Nephron progenitor cell (in vitro differentiated cells): Measurements from ENCODE around the gene GGN.
A peak's percentile ranks its signal among the peaks of the same experiment; 100 is the strongest.

Source experiments
- DNase-seq: peaks from one replicate; pipeline ENCODE4 v3.0.0; 2021
- H3K27ac Mint-ChIP-seq: 2 replicates; pipeline ENCODE4 v1.8.0; 2021; ENCODE audit warnings: mild to moderate bottlenecking, moderate library complexity, mixed read lengths
- H3K27me3 Mint-ChIP-seq: 2 replicates; pipeline ENCODE4 v1.8.0; 2021; ENCODE audit warnings: mild to moderate bottlenecking, low read depth, mixed read lengths; ENCODE audit not compliant: poor library complexity
- H3K36me3 Mint-ChIP-seq: 2 replicates; pipeline ENCODE4 v1.8.0; 2021; ENCODE audit warnings: low read depth, mixed read lengths
- H3K4me1 Mint-ChIP-seq: 2 replicates; pipeline ENCODE4 v1.8.0; 2021; ENCODE audit warnings: mixed read lengths
- H3K4me3 Mint-ChIP-seq: 2 replicates; pipeline ENCODE4 v1.8.0; 2021; ENCODE audit warnings: mild to moderate bottlenecking, moderate library complexity, mixed read lengths
- H3K9me3 Mint-ChIP-seq: 2 replicates; pipeline ENCODE4 v1.8.0; 2021; ENCODE audit warnings: mild to moderate bottlenecking, moderate library complexity, mixed read lengths
- TF ChIP-seq, protein P1 (sequence below): fragments of 200-600 bp; sonication (generic); IDR thresholded peaks from 2 replicates; pipeline ENCODE4 v1.5.0; 2021; ENCODE audit warnings: antibody characterized with exemption

Gene GGN

DNA sequence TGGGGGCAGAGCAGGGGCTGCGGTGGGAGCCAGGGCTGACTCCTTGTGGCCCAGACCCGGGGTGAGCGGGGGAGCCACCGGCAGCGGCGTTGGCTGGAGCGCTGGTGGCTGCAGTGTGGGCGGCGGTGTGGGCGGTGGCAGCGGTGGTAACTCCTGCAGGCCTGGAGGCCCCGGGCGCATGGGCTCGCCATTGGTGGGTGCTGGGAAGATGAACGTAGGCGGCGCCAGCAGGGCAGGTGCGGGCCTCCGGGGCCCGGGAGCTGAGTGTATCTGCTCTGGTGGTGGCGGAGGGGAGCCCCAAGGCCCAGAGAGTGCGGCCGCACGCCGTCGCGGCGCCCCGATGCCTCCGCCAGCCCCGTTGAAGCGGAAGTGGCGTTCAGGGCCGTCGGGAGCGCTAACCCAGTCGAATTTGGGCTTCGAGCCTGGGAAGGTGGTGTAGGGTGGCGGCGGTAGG is 2.0 kb downstream of the GGN start:
- peaks cover 21% of the 10 kb centered on the region for H3K4me1 Mint-ChIP-seq
- H3K9me3 Mint-ChIP-seq, result no peaks in the 10 kb centered on the region
- no peak overlapping the region for H3K27ac Mint-ChIP-seq
- DNase-seq, result no peak
- H3K4me3 Mint-ChIP-seq, result no peak overlapping the region
- TF ChIP-seq, protein P1, sequence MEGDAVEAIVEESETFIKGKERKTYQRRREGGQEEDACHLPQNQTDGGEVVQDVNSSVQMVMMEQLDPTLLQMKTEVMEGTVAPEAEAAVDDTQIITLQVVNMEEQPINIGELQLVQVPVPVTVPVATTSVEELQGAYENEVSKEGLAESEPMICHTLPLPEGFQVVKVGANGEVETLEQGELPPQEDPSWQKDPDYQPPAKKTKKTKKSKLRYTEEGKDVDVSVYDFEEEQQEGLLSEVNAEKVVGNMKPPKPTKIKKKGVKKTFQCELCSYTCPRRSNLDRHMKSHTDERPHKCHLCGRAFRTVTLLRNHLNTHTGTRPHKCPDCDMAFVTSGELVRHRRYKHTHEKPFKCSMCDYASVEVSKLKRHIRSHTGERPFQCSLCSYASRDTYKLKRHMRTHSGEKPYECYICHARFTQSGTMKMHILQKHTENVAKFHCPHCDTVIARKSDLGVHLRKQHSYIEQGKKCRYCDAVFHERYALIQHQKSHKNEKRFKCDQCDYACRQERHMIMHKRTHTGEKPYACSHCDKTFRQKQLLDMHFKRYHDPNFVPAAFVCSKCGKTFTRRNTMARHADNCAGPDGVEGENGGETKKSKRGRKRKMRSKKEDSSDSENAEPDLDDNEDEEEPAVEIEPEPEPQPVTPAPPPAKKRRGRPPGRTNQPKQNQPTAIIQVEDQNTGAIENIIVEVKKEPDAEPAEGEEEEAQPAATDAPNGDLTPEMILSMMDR, result no peak
- peaks cover 21% of the 10 kb centered on the region for H3K27me3 Mint-ChIP-seq
- peaks cover 45% of the 10 kb centered on the region for H3K36me3 Mint-ChIP-seq

DNA sequence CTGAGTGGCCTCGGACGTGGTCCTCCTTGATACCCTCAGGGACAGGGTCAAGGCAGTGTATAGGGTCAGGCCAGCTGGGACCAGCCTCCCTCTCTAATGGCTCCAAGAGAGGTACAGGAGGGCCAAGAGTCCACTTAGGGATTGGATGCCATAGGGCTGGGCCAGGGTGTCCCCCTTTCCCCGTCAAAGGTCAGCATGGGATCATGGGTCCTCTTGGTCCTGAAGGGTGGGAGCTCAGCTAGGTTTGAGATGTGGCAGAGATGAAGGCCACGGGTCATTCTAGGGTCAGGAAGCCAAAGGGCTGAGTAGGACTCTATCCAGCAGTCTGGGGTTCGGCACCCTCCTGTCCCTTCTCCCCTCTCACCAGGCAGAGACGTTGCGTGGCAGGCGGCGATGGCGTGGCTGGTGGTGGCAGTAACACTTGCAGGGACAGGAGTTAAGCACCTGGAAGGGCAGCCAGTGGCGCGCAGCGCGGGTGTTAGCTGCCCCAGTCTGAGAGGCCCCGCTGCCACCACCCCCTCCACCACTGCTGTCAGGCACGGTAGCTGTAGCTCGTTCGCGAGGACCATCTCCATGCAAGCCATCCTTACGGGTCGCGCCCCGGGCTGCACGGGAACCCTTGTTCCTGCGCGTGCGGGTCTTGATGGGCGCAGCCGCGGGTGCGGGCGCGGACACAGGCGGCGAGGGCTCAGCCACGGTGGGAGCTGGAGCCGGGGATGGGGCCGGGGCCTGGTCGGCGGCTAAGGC is 2.6 kb downstream of the GGN start:
- Mint-ChIP-seq H3K4me1 (peaks cover 17% of the 10 kb centered on the region), H3K36me3 (peaks cover 48% of the 10 kb centered on the region), H3K27ac (no peak overlapping the region), H3K27me3 (peaks cover 16% of the 10 kb centered on the region), H3K4me3 (no peak overlapping the region), H3K9me3 (no peaks in the 10 kb centered on the region)
- TF ChIP-seq, protein P1, result peak; percentile 2
- no peak for DNase-seq

DNA sequence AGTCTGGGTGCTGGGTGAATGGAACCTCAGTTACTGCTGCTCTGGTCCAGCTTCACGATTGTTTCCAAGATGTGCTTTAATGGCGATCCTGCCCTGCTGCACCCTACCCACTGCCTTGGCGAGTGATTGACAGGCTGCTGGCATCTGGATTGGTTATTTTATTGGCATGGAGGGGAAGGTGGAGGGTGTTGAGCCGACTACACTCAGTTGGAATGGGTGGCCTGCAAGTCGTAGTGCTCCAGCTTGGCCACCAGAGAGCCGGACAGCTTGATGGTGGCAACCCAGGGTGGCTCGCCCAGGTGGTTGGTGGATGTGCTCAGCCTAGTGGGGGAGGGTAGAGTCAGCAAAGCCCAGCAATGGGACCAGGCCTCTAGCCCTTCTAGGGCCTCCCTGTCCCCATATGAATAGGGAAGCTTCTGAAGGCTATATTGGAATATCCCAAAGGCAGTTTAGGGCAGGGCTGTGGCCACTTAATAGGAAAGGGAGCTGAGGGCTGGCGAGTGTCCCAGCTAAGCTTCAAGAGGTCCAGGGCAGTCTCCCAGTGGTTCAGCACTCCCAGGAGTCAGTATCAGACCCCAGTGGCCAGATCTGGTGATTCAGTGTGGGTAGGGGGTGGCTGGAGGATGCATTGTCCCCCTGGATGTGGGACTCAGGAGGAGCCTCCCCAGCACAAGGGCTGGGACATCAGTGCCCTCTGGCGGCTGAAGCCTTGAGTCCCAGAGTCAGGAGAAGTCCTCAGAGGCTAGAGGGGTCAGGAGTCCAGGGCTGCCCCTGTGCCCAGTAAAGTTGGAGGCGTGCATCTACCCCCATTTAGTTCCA is 3.4 kb downstream of the GGN start:
- DNase-seq, result no peak
- Mint-ChIP-seq H3K4me3 (no peak overlapping the region), H3K27me3 (peaks cover 9% of the 10 kb centered on the region), H3K9me3 (no peaks in the 10 kb centered on the region), H3K27ac (no peak overlapping the region), H3K4me1 (peaks cover 9% of the 10 kb centered on the region), H3K36me3 (peaks cover 56% of the 10 kb centered on the region)
- TF ChIP-seq, protein P1, result peak; percentile 28

DNA sequence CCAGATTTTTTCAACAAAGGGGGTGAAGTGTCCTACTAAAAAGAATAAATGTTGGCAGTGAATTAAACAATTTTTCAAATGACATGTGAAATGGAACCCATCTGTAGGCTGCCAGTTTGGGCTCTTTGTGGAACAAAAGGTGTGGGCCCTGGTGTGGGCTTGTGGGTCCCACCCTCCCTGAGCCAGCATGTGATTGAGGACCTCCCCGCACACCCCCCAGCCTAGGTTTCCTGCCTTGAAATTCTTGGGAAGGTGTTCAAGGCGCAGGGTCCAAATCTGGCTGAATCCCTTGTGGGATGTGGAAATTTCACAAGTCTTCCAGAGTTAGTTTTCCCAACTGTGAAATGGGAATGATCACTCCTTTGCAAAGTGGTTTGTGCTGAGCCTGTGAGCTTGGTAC is 4.1 kb downstream of the GGN start:
- TF ChIP-seq, protein P1, result no peak
- no peak overlapping the region for H3K27ac Mint-ChIP-seq
- H3K4me3 Mint-ChIP-seq, result no peak overlapping the region
- peaks cover 63% of the 10 kb centered on the region for H3K36me3 Mint-ChIP-seq
- peaks cover 9% of the 10 kb centered on the region for H3K27me3 Mint-ChIP-seq
- H3K9me3 Mint-ChIP-seq, result no peaks in the 10 kb centered on the region
- peaks cover 7% of the 10 kb centered on the region for H3K4me1 Mint-ChIP-seq
- no peak for DNase-seq

DNA sequence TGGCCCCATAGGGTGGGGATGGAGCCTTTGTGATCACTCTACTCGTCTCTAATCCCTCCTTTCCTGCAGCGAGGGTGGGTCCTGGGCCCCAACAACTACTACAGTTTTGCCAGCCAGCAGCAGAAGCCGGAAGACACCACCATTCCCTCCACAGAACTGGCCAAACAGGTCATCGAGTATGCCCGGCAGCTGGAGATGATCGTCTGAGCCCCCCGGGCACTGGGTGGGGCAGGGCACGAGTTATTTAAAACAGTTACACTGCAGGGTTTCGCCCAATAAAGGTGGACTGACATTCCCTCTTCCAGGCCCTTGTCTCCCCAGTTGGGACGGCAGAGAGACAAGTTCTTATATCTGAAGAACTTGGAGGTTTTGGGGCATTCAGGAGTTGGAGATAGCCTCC is 4.7 kb downstream of the GGN start:
- peaks cover 63% of the 10 kb centered on the region for H3K36me3 Mint-ChIP-seq
- H3K4me1 Mint-ChIP-seq, result peaks cover 7% of the 10 kb centered on the region
- TF ChIP-seq, protein P1, result no peak
- H3K27ac Mint-ChIP-seq, result no peak overlapping the region
- no peak for DNase-seq
- no peaks in the 10 kb centered on the region for H3K9me3 Mint-ChIP-seq
- peaks cover 9% of the 10 kb centered on the region for H3K27me3 Mint-ChIP-seq
- H3K4me3 Mint-ChIP-seq, result no peak overlapping the region
